Stimulated activated naive CD4-positive, alpha-beta T cell treated with Interleukin-2 at 50 U/mL for 16 hours (primary cell): Measurements from ENCODE around the gene CDX2.
"Not testable (repeated sequence)": the region's sequence is repeated elsewhere in the genome, so short reads cannot be mapped to it uniquely, and the experiment has no call there.

Source experiments
- DNase-seq: peaks from one replicate; lab custom pipeline; 2025; lab: John Stamatoyannopoulos, UW

Gene CDX2

GRCh38 chr13:27964741-27965323 is 4.3 kb downstream of the CDX2 start:
- DNase-seq, result no peak

- not testable (repeated sequence) for DNase-seq
These were observed 4.9 kb downstream of the CDX2 start for GRCh38 chr13:27964206-27964605.

- no peak for DNase-seq
These were observed 5.6 kb downstream of the CDX2 start for GRCh38 chr13:27963491-27963890.

GRCh38 chr13:27962982-27963381 is 6.1 kb downstream of the CDX2 start:
- DNase-seq, result no peak

GRCh38 chr13:27962128-27962841 is 6.8 kb downstream of the CDX2 start:
- DNase-seq, result no peak

- no peak for DNase-seq
These were observed 7.7 kb downstream of the CDX2 start for GRCh38 chr13:27961227-27962085.

GRCh38 chr13:27960362-27961226 is 8.5 kb downstream of the CDX2 start:
- DNase-seq, result no peak

GRCh38 chr13:27959976-27960361 is 9.1 kb downstream of the CDX2 start:
- no peak for DNase-seq

GRCh38 chr13:27956576-27957300 is 12.4 kb downstream of the CDX2 start:
- no peak for DNase-seq

GRCh38 chr13:27955014-27955591 is 14.0 kb downstream of the CDX2 start:
- no peak for DNase-seq

GRCh38 chr13:27954406-27954851 is 14.7 kb downstream of the CDX2 start:
- DNase-seq, result no peak

GRCh38 chr13:27953676-27954405 is 15.3 kb downstream of the CDX2 start:
- peak; percentile 37 for DNase-seq

- DNase-seq, result no peak
These were observed 16.0 kb downstream of the CDX2 start for GRCh38 chr13:27952876-27953675.

- DNase-seq, result no peak
These were observed 26.1 kb downstream of the CDX2 start for GRCh38 chr13:27942972-27943371.

- DNase-seq, result no peak
These were observed 35.4 kb downstream of the CDX2 start for GRCh38 chr13:27933580-27934328.

- DNase-seq, result no peak
These were observed 36.0 kb downstream of the CDX2 start for GRCh38 chr13:27933118-27933517.

GRCh38 chr13:27929868-27930267 is 39.2 kb downstream of the CDX2 start:
- no peak for DNase-seq
